HCT116 (cell line): ENCODE measurements around the gene MINDY4. TPM values are rescaled to one million over a fixed set of nuclear protein-coding genes. Genes with fewer than 3 reads are reported as not detected.

Experiments used
- ATAC-seq: fragments of 200-7000 bp; cut with Tn5 transposase; 2 replicates; pipeline ENCODE4 v1.9.1; 2020; ENCODE audit warnings: mild to moderate bottlenecking, moderate library complexity
- BruUV-seq: library from RNA; stranded (reverse); fragments of 400-500 nt; replicated peaks from 2 replicates; lab custom pipeline; 2021; lab: Mats Ljungman, UMichigan
- CTCF ChIA-PET: fragments of 300-600 bp; sonication (Branson Sonifier 250); formaldehyde crosslinking; loops from one replicate; lab custom pipeline; 2021; ENCODE audit warnings: antibody characterized with exemption; lab: Charles Lee
- POLR2A ChIA-PET: fragments of 300-600, 350-600 bp; sonication (Branson Sonifier 250); formaldehyde crosslinking; loops from one replicate; lab custom pipeline; 2021; ENCODE audit warnings: antibody characterized with exemption; lab: Charles Lee
- RAD21 ChIA-PET, 2 experiments: fragments of 300-600 bp; sonication (Branson Sonifier 250); formaldehyde crosslinking; loops; one replicate each; lab custom pipeline; 2023; ENCODE audit warnings: low total read pairs in 2 of 2; ENCODE audit not compliant: uncharacterized antibody in 2 of 2, unreplicated experiment in 2 of 2, low non-redundant PET in 1 of 2; lab: Charles Lee
- DNase-seq: peaks from one replicate; pipeline ENCODE4 v3.0.0-alpha.2; 2010; ENCODE audit warnings: low read depth, low spot score
- H2AFZ ChIP-seq: fragments of 200-600 bp; shearing (Covaris generic), sonication (generic); 2 replicates; pipeline ENCODE4 v1.6.1; 2017; ENCODE audit warnings: low read depth, mixed run types, mixed read lengths, antibody characterized with exemption, low read length; ENCODE audit not compliant: poor library complexity, severe bottlenecking
- H3K27ac ChIP-seq: 2 replicates; pipeline ENCODE4 v1.5.1; 2012; ENCODE audit warnings: low read depth, low read length
- H3K27me3 ChIP-seq: fragments of 200-600 bp; sonication (generic); 2 replicates; pipeline ENCODE4 v1.6.1; 2016; ENCODE audit warnings: mixed run types, low read length, mixed read lengths; ENCODE audit not compliant: insufficient read depth
- H3K36me3 ChIP-seq, 2 experiments: fragments of 200-500 bp in 1 of 2; fragments of 200-600 bp in 1 of 2; sonication (Bioruptor generic) in 1 of 2; sonication (generic) in 1 of 2; 2 replicates each; pipeline versions ENCODE4 v1.5.1 to v1.6.1; 2014 to 2016; ENCODE audit warnings: low read length in 2 of 2, inconsistent platforms in 1 of 2, mixed read lengths in 1 of 2, mixed run types in 1 of 2; ENCODE audit not compliant: insufficient read depth in 2 of 2, control insufficient read depth in 1 of 2
- H3K4me1 ChIP-seq, 2 experiments: fragments of 200-600 bp in 1 of 2; sonication (generic) in 1 of 2; 2 replicates each; pipeline versions ENCODE4 v1.5.1 to v1.6.1; 2012 to 2017; ENCODE audit warnings: low read length in 2 of 2, inconsistent platforms in 1 of 2, mild to moderate bottlenecking in 1 of 2, mixed read lengths in 1 of 2, mixed run types in 1 of 2, moderate library complexity in 1 of 2; ENCODE audit not compliant: insufficient read depth in 2 of 2, control insufficient read depth in 1 of 2
- H3K4me2 ChIP-seq: fragments of 200-600 bp; sonication (generic); 2 replicates; pipeline ENCODE4 v1.6.1; 2017; ENCODE audit warnings: mixed run types, low read length, mixed read lengths
- H3K4me3 ChIP-seq, 2 experiments: fragments of 200-600 bp in 1 of 2; sonication (generic) in 1 of 2; replicated peaks in 1 of 2; 2 replicates each; pipeline ENCODE4 v1.5.1; 2011 to 2016; ENCODE audit warnings: low read length in 2 of 2, control low read depth in 1 of 2, low read depth in 1 of 2, mild to moderate bottlenecking in 1 of 2, mixed read lengths in 1 of 2, mixed run types in 1 of 2
- H3K79me2 ChIP-seq: fragments of 200-600 bp; sonication (generic); 2 replicates; pipeline ENCODE4 v1.6.1; 2017; ENCODE audit warnings: mild to moderate bottlenecking, mixed run types, low read length, moderate library complexity, mixed read lengths; ENCODE audit not compliant: insufficient read depth
- H3K9ac ChIP-seq: fragments of 200-600 bp; sonication (generic); 2 replicates; pipeline ENCODE4 v1.6.1; 2016; ENCODE audit warnings: low read length, mixed read lengths
- H3K9me2 ChIP-seq: fragments of 200-600 bp; sonication (generic), shearing (Covaris generic); 2 replicates; pipeline ENCODE4 v1.6.1; 2017; ENCODE audit warnings: mixed run types, mild to moderate bottlenecking, moderate library complexity; ENCODE audit not compliant: insufficient read depth
- H3K9me3 ChIP-seq, 2 experiments: fragments of 200-500 bp in 1 of 2; fragments of 200-600 bp in 1 of 2; sonication (Bioruptor generic) in 1 of 2; sonication (generic) in 1 of 2; 2 replicates each; pipeline ENCODE4 v1.6.1; 2014 to 2017; ENCODE audit warnings: low read length in 2 of 2, mixed read lengths in 2 of 2, inconsistent platforms in 1 of 2, low read depth in 1 of 2, mild to moderate bottlenecking in 1 of 2, mixed run types in 1 of 2, moderate library complexity in 1 of 2; ENCODE audit not compliant: control insufficient read depth in 1 of 2, insufficient read depth in 1 of 2
- H4K20me1 ChIP-seq: fragments of 200-600 bp; sonication (generic), shearing (Covaris generic); 2 replicates; pipeline ENCODE4 v1.6.1; 2017; ENCODE audit warnings: mixed run types, mild to moderate bottlenecking, moderate library complexity; ENCODE audit not compliant: insufficient read depth
- CEBPB ChIP-seq: IDR thresholded peaks from 2 replicates; pipeline ENCODE4 v1.6.1; 2012; ENCODE audit warnings: low read depth
- ELF1 ChIP-seq: IDR thresholded peaks from 2 replicates; pipeline ENCODE4 v1.6.1; 2012; ENCODE audit warnings: low read depth, borderline replicate concordance
- EZH2phosphoT487 ChIP-seq: fragments of 200-600 bp; IDR thresholded peaks from 2 replicates; pipeline ENCODE4 v1.6.1; 2018; ENCODE audit warnings: antibody characterized with exemption, borderline replicate concordance
- POLR2A ChIP-seq: IDR thresholded peaks from 2 replicates; pipeline ENCODE4 v1.7.0; 2011; ENCODE audit warnings: borderline replicate concordance; ENCODE audit not compliant: insufficient read depth, insufficient read length; ENCODE audit errors: extremely low read depth
- ZFX ChIP-seq: fragments of 450-650 bp; IDR thresholded peaks from 2 replicates; pipeline ENCODE4 v1.6.1; 2017
- intact Hi-C: fragments of 100-400 bp; cut with micrococcal nuclease; formaldehyde crosslinking; loops from 2 replicates; pipeline ENCODE4 v1.10.0; 2022
- total RNA-seq: library from RNA; stranded (reverse); gene quantifications from one replicate; pipeline ENCODE4 v1.2.1, GENCODE V29; 2021; ENCODE audit not compliant: unreplicated experiment

The MINDY4 gene
- total RNA-seq, 1 experiment from 2014 or later, result 6.1 TPM

DNA sequence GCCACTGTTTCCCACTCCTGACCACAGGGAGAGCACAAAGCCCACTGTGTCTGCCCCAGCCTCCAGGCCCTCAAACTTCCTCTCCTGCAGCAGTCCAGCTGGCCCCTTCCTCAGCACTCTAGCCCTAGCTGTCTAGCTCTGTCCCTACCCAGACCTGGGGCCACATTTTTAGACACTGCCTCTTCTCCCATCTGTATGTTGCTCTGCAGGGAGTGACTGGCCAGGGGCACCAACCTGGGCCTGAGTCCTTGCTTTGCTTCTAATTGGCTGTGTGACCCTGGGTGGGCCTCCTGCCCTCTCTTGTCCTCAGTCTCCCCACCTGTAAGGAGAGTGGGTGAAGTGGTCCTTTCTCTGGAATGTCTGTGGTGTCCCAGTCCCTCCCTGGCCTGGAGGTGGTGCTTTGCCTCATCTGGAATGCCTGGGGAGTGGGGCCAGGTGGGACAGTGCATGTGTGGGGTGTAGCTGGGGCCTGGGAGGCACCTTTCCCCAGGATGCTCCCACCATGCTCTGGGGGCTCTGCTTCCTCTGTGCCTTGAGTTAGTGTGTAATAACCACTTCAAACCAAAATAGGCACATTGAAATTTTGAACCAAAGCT lies 165.5 kb downstream of the MINDY4 start:
- Histone ChIP-seq H4K20me1 (no peaks in the 10 kb centered on the region), H3K9me3 (no peaks in the 10 kb centered on the region), H3K9me2 (no peaks in the 10 kb centered on the region), H3K4me1 (peaks cover 3 to 12% of the 10 kb centered on the region in 2 experiments; a peak in 2 of 4 replicates), H3K79me2 (no peaks in the 10 kb centered on the region), H3K4me2 (no peak overlapping the region), H3K4me3 (no peak overlapping the region), H2AFZ (no peak overlapping the region), H3K27ac (no peak overlapping the region), H3K9ac (no peak overlapping the region)
- no peak for ATAC-seq
- ChIA-PET RAD21 (no interaction called here), CTCF (no interaction called here)
- DNase-seq, result no peak
- BruUV-seq, result no TSS peak
- TF ChIP-seq CEBPB (no peak), ZFX (no peak)
- TF ChIP-seq, all 23 proteins: peak for 0
- H3K36me3 ChIP-seq, result no peaks in the 10 kb centered on the region
- intact Hi-C loops, result no loop called here
- peaks cover 7% of the 10 kb centered on the region for H3K27me3 ChIP-seq
- POLR2A ChIA-PET, result no interaction called here

DNA sequence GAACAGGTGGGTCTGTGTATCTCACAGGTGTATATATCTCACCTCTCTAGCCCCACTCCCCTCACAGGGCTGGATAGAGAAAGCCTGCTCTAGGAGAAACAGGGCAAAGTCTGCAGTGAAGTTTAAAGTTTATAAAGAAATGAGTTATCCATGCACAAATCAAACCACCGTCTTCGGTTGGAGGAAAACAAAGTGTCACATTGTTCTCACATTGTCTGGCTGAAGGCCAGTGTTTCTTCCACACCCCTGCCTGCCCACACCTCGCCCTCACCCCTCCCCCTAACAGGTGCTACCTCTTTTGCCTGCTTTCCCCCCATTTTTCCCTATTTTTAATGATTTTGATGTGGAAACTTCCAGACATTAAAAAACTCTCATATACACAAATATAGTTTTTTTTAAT lies 166.2 kb downstream of the MINDY4 start:
- POLR2A ChIA-PET, result interaction anchor here (0.7 kb wide), 1 partner anchor 416 kb away, joined by 5 read pairs; no protein-coding TSS in a partner anchor
- H2AFZ ChIP-seq, result peak overlapping the region; percentile 51
- H3K27me3 ChIP-seq, result peaks cover 14% of the 10 kb centered on the region
- H3K4me1 ChIP-seq, result peaks cover 3 to 12% of the 10 kb centered on the region in 2 experiments; a peak in 2 of 4 replicates
- no peak for ATAC-seq
- H3K9ac ChIP-seq, result no peak overlapping the region
- H3K27ac ChIP-seq, result no peak overlapping the region
- TF ChIP-seq POLR2A (no peak), EZH2phosphoT487 (no peak), ELF1 (no peak)
- TF ChIP-seq, all 23 proteins: peak for 0
- no peaks in the 10 kb centered on the region for H4K20me1 ChIP-seq
- no peaks in the 10 kb centered on the region for H3K79me2 ChIP-seq
- H3K9me3 ChIP-seq, result no peaks in the 10 kb centered on the region
- intact Hi-C loops, result no loop called here
- RAD21 ChIA-PET, result no interaction called here
- no peaks in the 10 kb centered on the region for H3K9me2 ChIP-seq
- H3K4me3 ChIP-seq, result no peak overlapping the region
- no peaks in the 10 kb centered on the region for H3K36me3 ChIP-seq
- CTCF ChIA-PET, result no interaction called here
- BruUV-seq, result no TSS peak
- no peak overlapping the region for H3K4me2 ChIP-seq
- no peak for DNase-seq
